Trophoblast cell (in vitro differentiated cells and primary cell): ENCODE results near the gene TAGAP.
A peak's percentile ranks its signal among the peaks of the same experiment; 100 is the strongest.

Experiments
- DNase-seq, 2 donors: peaks; one replicate each; pipeline ENCODE4 v3.0.0-alpha.2; 2016
- H2AFZ ChIP-seq: 2 replicates; pipeline ENCODE4 v1.6.1; 2013; ENCODE audit warnings: low read length, moderate library complexity, mild to moderate bottlenecking; ENCODE audit not compliant: insufficient read depth, poor library complexity
- H2AK5ac ChIP-seq: 2 replicates; pipeline ENCODE4 v1.6.1; 2013; ENCODE audit warnings: mild to moderate bottlenecking, low read length
- H2BK120ac ChIP-seq: 2 replicates; pipeline ENCODE4 v1.6.1; 2013; ENCODE audit warnings: low read length, mild to moderate bottlenecking, moderate library complexity; ENCODE audit not compliant: insufficient read depth, poor library complexity
- H2BK12ac ChIP-seq: 2 replicates; pipeline ENCODE4 v1.6.1; 2013; ENCODE audit warnings: mild to moderate bottlenecking, low read length, moderate library complexity
- H2BK5ac ChIP-seq: 2 replicates; pipeline ENCODE4 v1.6.1; 2013; ENCODE audit warnings: low read length, low read depth, moderate library complexity, mild to moderate bottlenecking; ENCODE audit not compliant: poor library complexity
- H3K14ac ChIP-seq: 2 replicates; pipeline ENCODE4 v1.6.1; 2013; ENCODE audit warnings: mild to moderate bottlenecking, low read length
- H3K18ac ChIP-seq: 2 replicates; pipeline ENCODE4 v1.6.1; 2013; ENCODE audit warnings: mild to moderate bottlenecking, low read length
- H3K23ac ChIP-seq: 2 replicates; pipeline ENCODE4 v1.6.1; 2013; ENCODE audit warnings: low read length
- H3K27ac ChIP-seq: 2 replicates; pipeline ENCODE4 v1.5.1; 2013; ENCODE audit warnings: low read depth, mild to moderate bottlenecking, inconsistent platforms, low read length, moderate library complexity
- H3K27me3 ChIP-seq: 2 replicates; pipeline ENCODE4 v1.6.1; 2013; ENCODE audit warnings: inconsistent platforms, mild to moderate bottlenecking, low read length, moderate library complexity; ENCODE audit not compliant: insufficient read depth
- H3K36me3 ChIP-seq, 2 experiments: 1 replicate in 1 of 2; 2 replicates in 1 of 2; pipeline ENCODE4 v1.6.1; 2013; ENCODE audit warnings: low read length in 2 of 2, mild to moderate bottlenecking in 2 of 2, moderate library complexity in 1 of 2; ENCODE audit not compliant: insufficient read depth in 2 of 2, control insufficient read depth in 1 of 2
- H3K4ac ChIP-seq: 2 replicates; pipeline ENCODE4 v1.6.1; 2013; ENCODE audit warnings: low read depth, mild to moderate bottlenecking, low read length, moderate library complexity
- H3K4me1 ChIP-seq, 2 experiments: 1 replicate in 1 of 2; 2 replicates in 1 of 2; pipeline ENCODE4 v1.6.1; 2013; ENCODE audit warnings: low read length in 2 of 2, mild to moderate bottlenecking in 2 of 2, moderate library complexity in 1 of 2; ENCODE audit not compliant: insufficient read depth in 2 of 2, control insufficient read depth in 1 of 2
- H3K4me2 ChIP-seq: 2 replicates; pipeline ENCODE4 v1.6.1; 2013; ENCODE audit warnings: inconsistent platforms, mild to moderate bottlenecking, low read length, moderate library complexity
- H3K4me3 ChIP-seq: 2 replicates; pipeline ENCODE4 v1.5.1; 2013; ENCODE audit warnings: mild to moderate bottlenecking, low read depth, low read length, inconsistent platforms
- H3K79me1 ChIP-seq: one replicate; pipeline ENCODE4 v1.6.1; 2013; ENCODE audit warnings: low read length
- H3K79me2 ChIP-seq: 2 replicates; pipeline ENCODE4 v1.6.1; 2013; ENCODE audit warnings: low read length, mild to moderate bottlenecking; ENCODE audit not compliant: control insufficient read depth, insufficient read depth, poor library complexity
- H3K9ac ChIP-seq: 2 replicates; pipeline ENCODE4 v1.6.1; 2013; ENCODE audit warnings: mild to moderate bottlenecking, low read length
- H3K9me3 ChIP-seq: 2 replicates; pipeline ENCODE4 v1.6.1; 2013; ENCODE audit warnings: low read depth, mild to moderate bottlenecking, control low read depth, inconsistent platforms, low read length; ENCODE audit not compliant: insufficient read depth
- H4K12ac ChIP-seq: 2 replicates; pipeline ENCODE4 v1.6.1; 2013; ENCODE audit warnings: low read depth, mild to moderate bottlenecking, low read length, moderate library complexity
- H4K8ac ChIP-seq: 2 replicates; pipeline ENCODE4 v1.6.1; 2013; ENCODE audit warnings: low read depth, mild to moderate bottlenecking, low read length, moderate library complexity
- H4K91ac ChIP-seq: one replicate; pipeline ENCODE4 v1.6.1; 2013; ENCODE audit warnings: low read depth, mild to moderate bottlenecking, low read length, moderate library complexity
- WGBS: extraction: QIAGEN DNeasy Blood & Tissue Kit; methylation state at CpG from one replicate; pipeline ENCODE4 v1.1.7; 2013; ENCODE audit warnings: missing lambda C conversion rate; ENCODE audit not compliant: insufficient read length, insufficient coverage; ENCODE audit errors: extremely low coverage; 5-methylcytosine and 5-hydroxymethylcytosine counted together

Gene TAGAP

GRCh38 chr6:159064477-159064876 is 19.7 kb upstream of the TAGAP start:
- no peak overlapping the region for H3K18ac ChIP-seq
- H3K27me3 ChIP-seq = peaks cover 5% of the 10 kb centered on the region
- no CpG with 5 or more reads among the region's 8 CpGs for WGBS
- no peak overlapping the region for H2BK12ac ChIP-seq
- H3K4me1 ChIP-seq = no peaks in the 10 kb centered on the region
- no peaks in the 10 kb centered on the region for H3K79me2 ChIP-seq
- H2BK120ac ChIP-seq = no peak overlapping the region
- H3K9ac ChIP-seq = no peak overlapping the region
- no peak for DNase-seq
- no peak overlapping the region for H3K4me2 ChIP-seq
- no peak overlapping the region for H4K8ac ChIP-seq
- H4K91ac ChIP-seq = no peak overlapping the region
- H2AFZ ChIP-seq = no peak overlapping the region
- no peak overlapping the region for H3K4me3 ChIP-seq
- H3K27ac ChIP-seq = no peak overlapping the region
- H3K9me3 ChIP-seq = peaks cover 11% of the 10 kb centered on the region
- H3K23ac ChIP-seq = no peak overlapping the region
- H2BK5ac ChIP-seq = no peak overlapping the region
- no peak overlapping the region for H2AK5ac ChIP-seq
- H4K12ac ChIP-seq = no peak overlapping the region
- H3K14ac ChIP-seq = no peak overlapping the region
- H3K79me1 ChIP-seq = no peaks in the 10 kb centered on the region
- no peaks in the 10 kb centered on the region for H3K36me3 ChIP-seq
- H3K4ac ChIP-seq = no peak overlapping the region

- H3K14ac ChIP-seq = no peak overlapping the region
Measured at GRCh38 chr6:159063549-159063948, 18.8 kb upstream of the TAGAP start.

GRCh38 chr6:159062976-159063375 is 18.2 kb upstream of the TAGAP start:
- Histone ChIP-seq H3K27ac (no peak overlapping the region), H4K91ac (no peak overlapping the region), H2AFZ (no peak overlapping the region), H3K27me3 (no peaks in the 10 kb centered on the region), H4K8ac (no peak overlapping the region), H3K4me2 (no peak overlapping the region), H3K18ac (no peak overlapping the region), H3K9me3 (peaks cover 11% of the 10 kb centered on the region), H3K4me1 (no peaks in the 10 kb centered on the region), H3K36me3 (no peaks in the 10 kb centered on the region), H3K4me3 (no peak overlapping the region), H3K14ac (no peak overlapping the region), H2BK120ac (no peak overlapping the region), H3K79me2 (no peaks in the 10 kb centered on the region), H2AK5ac (no peak overlapping the region), H3K79me1 (no peaks in the 10 kb centered on the region), H3K23ac (no peak overlapping the region), H2BK5ac (no peak overlapping the region), H2BK12ac (no peak overlapping the region), H3K4ac (no peak overlapping the region), H3K9ac (no peak overlapping the region), H4K12ac (no peak overlapping the region)
- no peak for DNase-seq
- WGBS = no CpG with 5 or more reads among the region's 2 CpGs

More at GRCh38 chr6:159063549-159063948, 18.8 kb upstream of the TAGAP start:
- Histone ChIP-seq H3K4me1 (no peaks in the 10 kb centered on the region), H3K79me2 (no peaks in the 10 kb centered on the region), H2BK5ac (no peak overlapping the region), H4K8ac (no peak overlapping the region), H3K9ac (no peak overlapping the region), H4K91ac (no peak overlapping the region), H3K4ac (no peak overlapping the region), H3K27me3 (no peaks in the 10 kb centered on the region), H4K12ac (no peak overlapping the region), H3K18ac (no peak overlapping the region), H2BK120ac (no peak overlapping the region), H3K9me3 (peaks cover 11% of the 10 kb centered on the region), H3K23ac (peak overlapping the region; percentile 14), H3K4me3 (no peak overlapping the region), H3K27ac (no peak overlapping the region), H2AK5ac (no peak overlapping the region), H2BK12ac (no peak overlapping the region), H3K79me1 (no peaks in the 10 kb centered on the region), H3K36me3 (no peaks in the 10 kb centered on the region), H3K4me2 (no peak overlapping the region), H2AFZ (no peak overlapping the region)
- WGBS = no CpG with 5 or more reads among the region's 6 CpGs
- DNase-seq = no peak

GRCh38 chr6:159062564-159062945 is 17.8 kb upstream of the TAGAP start:
- H2BK120ac ChIP-seq = no peak overlapping the region

More at GRCh38 chr6:159062564-159062945, 17.8 kb upstream of the TAGAP start:
- no peaks in the 10 kb centered on the region for H3K4me1 ChIP-seq
- H3K23ac ChIP-seq = no peak overlapping the region
- no peak overlapping the region for H4K8ac ChIP-seq
- WGBS = no CpG with 5 or more reads among the region's 3 CpGs
- H3K79me1 ChIP-seq = no peaks in the 10 kb centered on the region
- no peak overlapping the region for H3K4me3 ChIP-seq
- no peaks in the 10 kb centered on the region for H3K79me2 ChIP-seq
- no peak overlapping the region for H3K4me2 ChIP-seq
- no peak overlapping the region for H2AFZ ChIP-seq
- no peak overlapping the region for H2BK12ac ChIP-seq
- H2AK5ac ChIP-seq = no peak overlapping the region
- no peaks in the 10 kb centered on the region for H3K27me3 ChIP-seq
- DNase-seq = no peak
- H3K36me3 ChIP-seq = no peaks in the 10 kb centered on the region
- H3K14ac ChIP-seq = no peak overlapping the region
- H3K9me3 ChIP-seq = peaks cover 11% of the 10 kb centered on the region
- no peak overlapping the region for H3K4ac ChIP-seq
- no peak overlapping the region for H4K91ac ChIP-seq
- H3K18ac ChIP-seq = no peak overlapping the region
- H2BK5ac ChIP-seq = no peak overlapping the region
- H4K12ac ChIP-seq = no peak overlapping the region
- H3K27ac ChIP-seq = no peak overlapping the region
- H3K9ac ChIP-seq = no peak overlapping the region
